ENCODE data around the gene RAB20. TPM values are rescaled to one million over a fixed set of nuclear protein-coding genes. Genes with fewer than 3 reads are reported as not detected.
"Not testable (repeated sequence)": the region's sequence is repeated elsewhere in the genome, so short reads cannot be mapped to it uniquely, and the experiment has no call there.

Gene RAB20
- total RNA-seq, 1 donor from 2014 or later = 10.3 TPM

- ATAC-seq (no peak), DNase-seq (no peak)
- intact Hi-C loops (cut with micrococcal nuclease) = loop anchor here (10.0 kb wide), 1 partner anchor 62 kb away; the partner anchor contains the start of gene RAB20
These were observed 58.3 kb downstream of the RAB20 start for GRCh38 chr13:110503037-110503901.

- no peak for ATAC-seq
- DNase-seq = no peak
- intact Hi-C loops (cut with micrococcal nuclease) = loop anchor here (10.0 kb wide), 1 partner anchor 64 kb away; the partner anchor contains the start of gene RAB20
These were observed 60.3 kb downstream of the RAB20 start for GRCh38 chr13:110501188-110501587.

GRCh38 chr13:110500341-110500740 lies 61.2 kb downstream of the RAB20 start:
- intact Hi-C loops (cut with micrococcal nuclease) = loop anchor here (10.0 kb wide), 1 partner anchor 64 kb away; the partner anchor contains the start of gene RAB20
- DNase-seq = no peak
- no peak for ATAC-seq

DNA sequence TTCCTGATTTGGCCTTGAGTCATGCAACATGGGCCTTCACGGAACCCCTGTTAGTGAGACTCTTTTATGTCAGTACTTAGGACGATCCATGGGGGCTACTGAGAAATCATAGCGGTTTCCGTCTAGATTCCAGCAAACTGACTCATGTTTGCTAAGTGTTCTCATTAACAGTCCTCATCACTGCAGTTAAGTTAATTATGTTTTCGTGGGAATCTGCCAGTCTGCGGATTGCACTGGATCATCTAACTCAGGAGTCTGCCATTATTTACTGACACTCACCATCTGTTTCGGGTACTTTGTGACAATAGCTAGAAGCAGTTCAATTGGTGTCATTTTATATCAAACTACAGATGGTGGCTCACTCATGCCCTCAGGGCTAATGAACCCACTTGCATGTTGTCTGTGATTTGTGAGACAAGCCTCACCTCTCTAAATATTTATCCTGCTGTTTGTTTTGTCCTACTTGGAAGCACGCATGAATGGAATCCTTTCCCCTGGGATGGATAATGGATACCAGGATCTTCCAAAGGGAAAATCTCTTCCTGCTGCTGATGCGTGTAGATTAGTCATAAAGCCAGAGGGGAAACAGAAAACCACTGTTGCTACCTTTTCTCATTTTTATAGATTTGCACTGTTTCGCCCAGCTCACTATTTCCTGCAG lies 61.8 kb downstream of the RAB20 start:
- DNase-seq (no peak), ATAC-seq (no peak)
- intact Hi-C loops (cut with micrococcal nuclease) = loop anchor here (10.0 kb wide), 1 partner anchor 65 kb away; the partner anchor contains the start of gene RAB20

GRCh38 chr13:110498765-110499164 lies 62.8 kb downstream of the RAB20 start:
- ATAC-seq (no peak), DNase-seq (no peak)
- intact Hi-C loops (cut with micrococcal nuclease) = no loop called here

DNA sequence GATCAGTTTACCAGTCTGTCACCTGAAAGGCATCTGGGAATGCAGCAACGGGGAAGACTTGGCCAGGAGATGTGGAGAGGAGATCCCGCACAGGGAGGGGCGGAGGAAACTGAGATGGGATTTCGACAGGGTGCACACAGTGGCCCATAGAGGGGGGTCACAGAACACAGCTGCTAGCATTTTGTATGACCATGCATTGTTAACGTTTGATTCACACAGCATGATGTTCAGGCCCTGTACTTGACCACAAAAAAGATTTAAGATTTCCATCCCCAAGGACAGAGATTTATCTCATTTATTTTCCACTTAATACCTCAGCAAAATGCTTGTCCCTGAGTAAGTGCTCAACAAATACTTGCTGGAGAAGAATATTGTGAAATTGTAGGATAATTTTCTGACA lies 63.2 kb downstream of the RAB20 start:
- intact Hi-C loops (cut with micrococcal nuclease) = no loop called here
- ATAC-seq (no peak), DNase-seq (no peak)

DNA sequence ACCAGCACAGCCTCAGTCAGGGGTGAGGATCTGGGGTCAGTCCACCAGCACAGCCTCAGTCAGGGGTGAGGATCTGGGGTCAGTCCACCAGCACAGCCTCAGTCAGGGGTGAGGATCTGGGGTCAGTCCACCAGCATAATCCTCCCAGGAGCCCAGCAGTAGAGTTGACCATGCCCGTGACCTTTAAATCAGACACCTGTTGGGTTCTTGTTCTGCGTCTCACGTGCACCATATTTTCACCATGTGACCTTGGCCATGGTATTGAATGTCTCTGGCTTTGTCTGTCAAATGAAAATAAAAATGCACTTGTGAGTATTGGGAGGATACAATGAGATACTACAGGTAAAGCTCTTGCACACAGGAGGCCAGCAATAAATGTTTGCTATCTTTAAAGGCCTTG lies 63.6 kb downstream of the RAB20 start:
- intact Hi-C loops (cut with micrococcal nuclease); ATAC-seq; DNase-seq: not testable (repeated sequence)

GRCh38 chr13:110497003-110497402 lies 64.5 kb downstream of the RAB20 start:
- DNase-seq = no peak
- ATAC-seq = no peak
- intact Hi-C loops (cut with micrococcal nuclease) = no loop called here

DNA sequence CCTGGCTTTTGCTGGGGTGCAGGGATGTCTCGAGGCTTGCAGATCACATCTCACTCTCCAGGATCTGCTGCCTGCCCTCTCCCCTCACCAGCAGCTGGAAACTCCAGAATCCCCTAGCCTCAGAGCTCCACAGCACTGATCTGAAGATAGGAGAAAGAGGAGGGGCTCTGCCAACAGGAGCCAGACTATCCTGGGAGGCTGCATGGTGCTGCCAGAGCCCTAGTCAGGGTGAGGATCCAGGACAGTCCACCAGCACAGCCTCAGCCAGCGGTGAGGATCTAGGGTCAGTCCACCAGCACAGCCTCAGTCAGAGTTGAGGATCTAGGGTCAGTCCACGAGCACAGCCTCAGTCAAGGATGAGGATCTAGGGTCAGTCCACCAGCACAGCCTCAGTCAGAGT lies 65.2 kb downstream of the RAB20 start:
- DNase-seq = no peak
- intact Hi-C loops (cut with micrococcal nuclease) = no loop called here
- no peak for ATAC-seq

- DNase-seq (no peak), ATAC-seq (no peak)
- intact Hi-C loops (cut with micrococcal nuclease) = no loop called here
These were observed 65.6 kb downstream of the RAB20 start for GRCh38 chr13:110495881-110496280.

GRCh38 chr13:110495376-110495775 lies 66.1 kb downstream of the RAB20 start:
- DNase-seq (no peak), ATAC-seq (no peak)
- intact Hi-C loops (cut with micrococcal nuclease) = no loop called here

GRCh38 chr13:110493613-110494012 lies 67.9 kb downstream of the RAB20 start:
- ATAC-seq (no peak), DNase-seq (no peak)
- intact Hi-C loops (cut with micrococcal nuclease) = no loop called here

GRCh38 chr13:110492679-110493593 lies 68.6 kb downstream of the RAB20 start:
- intact Hi-C loops (cut with micrococcal nuclease) = no loop called here
- DNase-seq (no peak), ATAC-seq (no peak)

DNA sequence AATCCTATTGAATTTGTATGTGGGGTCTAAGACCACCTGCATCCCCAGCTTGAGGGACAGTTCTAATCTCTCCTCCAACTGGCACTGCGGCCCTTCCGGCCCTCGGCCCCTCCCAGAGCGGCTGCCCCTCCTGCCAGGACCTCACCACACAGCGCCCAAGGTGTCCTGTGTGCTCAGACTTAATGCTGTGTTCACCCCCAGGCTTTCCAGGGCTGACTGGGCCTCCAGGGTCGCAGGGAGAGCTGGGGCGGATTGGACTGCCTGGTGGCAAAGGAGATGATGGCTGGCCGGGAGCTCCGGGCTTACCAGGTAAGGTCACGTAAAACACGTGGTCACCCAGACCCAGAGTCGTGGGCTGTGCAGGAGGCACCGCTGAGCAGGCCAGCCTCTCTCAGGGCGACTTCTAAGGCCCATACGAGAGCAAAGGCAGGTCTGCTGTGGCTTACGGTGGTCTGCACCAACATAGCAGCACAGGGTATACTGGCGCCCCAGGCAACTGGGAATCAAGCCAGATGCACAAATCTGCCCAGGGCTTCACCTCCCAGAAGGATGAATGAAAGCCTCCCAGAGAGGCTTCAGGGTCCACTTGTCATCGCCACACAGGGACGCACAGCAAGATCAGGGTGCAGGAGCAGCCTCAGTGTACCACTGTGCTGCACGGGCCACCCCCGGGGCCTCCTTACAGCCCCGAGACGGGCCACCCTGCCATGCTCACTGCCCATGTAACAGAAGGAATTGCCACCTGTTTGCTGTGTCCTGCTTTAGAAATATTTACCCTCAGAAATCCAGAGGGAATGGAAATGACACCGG lies 69.4 kb downstream of the RAB20 start:
- intact Hi-C loops (cut with micrococcal nuclease) = no loop called here
- DNase-seq (no peak), ATAC-seq (no peak)

GRCh38 chr13:110490009-110490770 lies 71.3 kb downstream of the RAB20 start:
- intact Hi-C loops (cut with micrococcal nuclease) = no loop called here
- ATAC-seq (no peak), DNase-seq (no peak)

GRCh38 chr13:110486880-110487279 lies 74.6 kb downstream of the RAB20 start:
- ATAC-seq; intact Hi-C loops (cut with micrococcal nuclease); DNase-seq: not testable (repeated sequence)

- intact Hi-C loops (cut with micrococcal nuclease) = no loop called here
- DNase-seq = no peak
- no peak for ATAC-seq
These were observed 75.3 kb downstream of the RAB20 start for GRCh38 chr13:110486061-110486715.

Data from left ventricle myocardium superior (tissue), 1 donor.